Measurements from ENCODE around the gene YEATS2.
A peak's percentile ranks its signal among the peaks of the same experiment; 100 is the strongest.
"Not testable (repeated sequence)": the region's sequence is repeated elsewhere in the genome, so short reads cannot be mapped to it uniquely, and the experiment has no call there.

Gene YEATS2

GRCh38 chr3:183690402-183690995, 7.1 kb upstream of the YEATS2 start:
- DNase-seq (ENCODE audit: insufficient read length, low spot score) (no peak), FAIRE-seq (no peak)
- no peak for TF ChIP-seq POLR2A (IDR thresholded peaks at IDR 0.05; ENCODE audit: low read depth, low read length)
- TF ChIP-seq POU2F2 (IDR thresholded peaks at IDR 0.05; ENCODE audit: low read depth, low read length), result no peak

- no peak for DNase-seq (ENCODE audit: insufficient read length, low spot score)
- TF ChIP-seq PAX5 (IDR thresholded peaks at IDR 0.05; ENCODE audit: insufficient read depth, low read length, severe bottlenecking), result no peak
- TF ChIP-seq SPI1 (IDR thresholded peaks at IDR 0.05; ENCODE audit: low read depth, low read length), result no peak
- no peak for TF ChIP-seq POU2F2 (IDR thresholded peaks at IDR 0.05; ENCODE audit: low read depth, low read length)
- TF ChIP-seq TAF1 (IDR thresholded peaks at IDR 0.05; ENCODE audit: low read depth, low read length), result no peak
- no peak for TF ChIP-seq POLR2A (IDR thresholded peaks at IDR 0.05; ENCODE audit: low read depth, low read length)
- TF ChIP-seq POLR2AphosphoS5 (IDR thresholded peaks at IDR 0.05; ENCODE audit: low read depth, low read length), result no peak
- FAIRE-seq, result no peak
Observed at GRCh38 chr3:183692436-183692835, 5.2 kb upstream of the YEATS2 start.

- TF ChIP-seq POLR2AphosphoS5 (IDR thresholded peaks at IDR 0.05; ENCODE audit: low read depth, low read length) (no peak), POU2F2 (IDR thresholded peaks at IDR 0.05; ENCODE audit: low read depth, low read length) (no peak), SPI1 (IDR thresholded peaks at IDR 0.05; ENCODE audit: low read depth, low read length) (no peak), PAX5 (IDR thresholded peaks at IDR 0.05; ENCODE audit: insufficient read depth, low read length, severe bottlenecking) (no peak), POLR2A (IDR thresholded peaks at IDR 0.05; ENCODE audit: low read depth, low read length) (no peak), TAF1 (IDR thresholded peaks at IDR 0.05; ENCODE audit: low read depth, low read length) (no peak)
- FAIRE-seq, result no peak
- no peak for DNase-seq (ENCODE audit: insufficient read length, low spot score)
Observed at GRCh38 chr3:183695569-183696364, 1.8 kb upstream of the YEATS2 start.

GRCh38 chr3:183697123-183697609, 431 bp upstream of the YEATS2 start:
- DNase-seq (ENCODE audit: insufficient read length, low spot score), result no peak
- no peak for FAIRE-seq
- TF ChIP-seq TAF1 (IDR thresholded peaks at IDR 0.05; ENCODE audit: low read depth, low read length), result no peak

GRCh38 chr3:183698318-183698751, 738 bp downstream of the YEATS2 start:
- FAIRE-seq (no peak), DNase-seq (ENCODE audit: insufficient read length, low spot score) (no peak)
- TF ChIP-seq POLR2A (IDR thresholded peaks at IDR 0.05; ENCODE audit: low read depth, low read length) (0 out of 2 replicates have a peak, but pooled peaks have one; percentile 8), POU2F2 (IDR thresholded peaks at IDR 0.05; ENCODE audit: low read depth, low read length) (no peak)

- DNase-seq (ENCODE audit: insufficient read length, low spot score), result no peak
- TF ChIP-seq POLR2A (IDR thresholded peaks at IDR 0.05; ENCODE audit: low read depth, low read length), result no peak
- TF ChIP-seq POLR2AphosphoS5 (IDR thresholded peaks at IDR 0.05; ENCODE audit: low read depth, low read length), result no peak
- TF ChIP-seq SPI1 (IDR thresholded peaks at IDR 0.05; ENCODE audit: low read depth, low read length), result no peak
- no peak for TF ChIP-seq POU2F2 (IDR thresholded peaks at IDR 0.05; ENCODE audit: low read depth, low read length)
- FAIRE-seq, result no peak
Observed at GRCh38 chr3:183698756-183699155, 1.2 kb downstream of the YEATS2 start.

GRCh38 chr3:183699238-183699947, 1.8 kb downstream of the YEATS2 start:
- FAIRE-seq (peak; percentile 35), DNase-seq (ENCODE audit: insufficient read length, low spot score) (no peak)
- TF ChIP-seq POU2F2 (IDR thresholded peaks at IDR 0.05; ENCODE audit: low read depth, low read length), result no peak
- TF ChIP-seq POLR2AphosphoS5 (IDR thresholded peaks at IDR 0.05; ENCODE audit: low read depth, low read length), result no peak
- TF ChIP-seq SPI1 (IDR thresholded peaks at IDR 0.05; ENCODE audit: low read depth, low read length), result peak; percentile 25; the same call in 1 of the 2 replicates
- TF ChIP-seq POLR2A (IDR thresholded peaks at IDR 0.05; ENCODE audit: low read depth, low read length), result no peak
- TF ChIP-seq TAF1 (IDR thresholded peaks at IDR 0.05; ENCODE audit: low read depth, low read length), result no peak
- TF ChIP-seq PAX5 (IDR thresholded peaks at IDR 0.05; ENCODE audit: insufficient read depth, low read length, severe bottlenecking), result no peak

GRCh38 chr3:183701744-183702143, 4.1 kb downstream of the YEATS2 start:
- TF ChIP-seq TAF1 (IDR thresholded peaks at IDR 0.05; ENCODE audit: low read depth, low read length) (no peak), PAX5 (IDR thresholded peaks at IDR 0.05; ENCODE audit: insufficient read depth, low read length, severe bottlenecking) (no peak), POLR2A (IDR thresholded peaks at IDR 0.05; ENCODE audit: low read depth, low read length) (no peak), SPI1 (IDR thresholded peaks at IDR 0.05; ENCODE audit: low read depth, low read length) (no peak), POU2F2 (IDR thresholded peaks at IDR 0.05; ENCODE audit: low read depth, low read length) (no peak), POLR2AphosphoS5 (IDR thresholded peaks at IDR 0.05; ENCODE audit: low read depth, low read length) (no peak)
- FAIRE-seq (no peak), DNase-seq (ENCODE audit: insufficient read length, low spot score) (no peak)

GRCh38 chr3:183703892-183704291, 6.3 kb downstream of the YEATS2 start:
- FAIRE-seq; DNase-seq (ENCODE audit: insufficient read length, low spot score): not testable (repeated sequence)

GRCh38 chr3:183710231-183710630, 12.6 kb downstream of the YEATS2 start:
- DNase-seq (ENCODE audit: insufficient read length, low spot score) (no peak), FAIRE-seq (no peak)
- TF ChIP-seq POLR2A (IDR thresholded peaks at IDR 0.05; ENCODE audit: low read depth, low read length), result no peak
- no peak for TF ChIP-seq POLR2AphosphoS5 (IDR thresholded peaks at IDR 0.05; ENCODE audit: low read depth, low read length)
- no peak for TF ChIP-seq TAF1 (IDR thresholded peaks at IDR 0.05; ENCODE audit: low read depth, low read length)
- TF ChIP-seq POU2F2 (IDR thresholded peaks at IDR 0.05; ENCODE audit: low read depth, low read length), result no peak
- no peak for TF ChIP-seq PAX5 (IDR thresholded peaks at IDR 0.05; ENCODE audit: insufficient read depth, low read length, severe bottlenecking)
- no peak for TF ChIP-seq SPI1 (IDR thresholded peaks at IDR 0.05; ENCODE audit: low read depth, low read length)

Data from GM12891 (cell line).